ENCODE measurements around the gene RNF34. TPM values are rescaled to one million over a fixed set of nuclear protein-coding genes. Genes with fewer than 3 reads are reported as not detected.

RNF34 gene
- total RNA-seq, 1 experiment from 2014 or later, result 79.5 TPM

DNA sequence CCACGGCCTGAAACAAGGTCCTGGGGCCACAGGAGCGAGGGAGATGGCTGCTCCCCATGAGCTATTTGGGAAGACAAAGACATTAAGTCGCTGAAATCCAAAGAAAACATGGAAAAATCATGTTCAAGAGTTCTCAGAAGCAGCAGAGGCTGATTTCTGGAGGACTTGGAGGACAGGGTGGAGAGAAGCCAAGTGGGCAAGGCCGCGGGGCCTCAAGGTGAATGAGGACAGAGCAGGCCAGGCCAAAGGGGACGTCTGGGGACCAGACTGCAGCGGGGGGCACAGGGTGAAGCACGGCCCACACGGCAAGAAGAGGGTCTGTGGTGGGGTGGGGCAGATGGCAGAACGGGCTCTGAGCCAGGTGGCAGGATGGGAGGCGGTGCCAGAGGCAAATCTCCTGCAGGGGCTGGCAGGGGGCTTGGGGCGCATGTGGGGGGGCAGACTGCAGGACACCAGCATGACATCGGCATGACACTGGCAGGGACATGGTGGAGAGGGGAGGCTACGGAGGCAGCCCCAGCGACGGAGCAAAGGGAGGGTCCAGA is 48.9 kb downstream of the RNF34 start:
- Mint-ChIP-seq H3K36me3 (ENCODE audit: insufficient read depth, unreplicated experiment) (peaks cover 9% of the 10 kb centered on the region), H3K27ac (ENCODE audit: unreplicated experiment) (no peak overlapping the region), H3K4me1 (ENCODE audit: low read depth, unreplicated experiment) (no peaks in the 10 kb centered on the region), H3K4me3 (ENCODE audit: low read depth, unreplicated experiment) (no peak overlapping the region), H3K27me3 (ENCODE audit: unreplicated experiment) (no peaks in the 10 kb centered on the region), H3K9me3 (ENCODE audit: low read depth, unreplicated experiment) (no peaks in the 10 kb centered on the region)
- DNase-seq, result no peak
- intact Hi-C loops (cut with micrococcal nuclease; ENCODE audit: unreplicated experiment), result no loop called here
- CTCF ChIA-PET, result no interaction called here
- BruUV-seq (replicated peaks), result no TSS peak
- TF ChIP-seq, protein P1, sequence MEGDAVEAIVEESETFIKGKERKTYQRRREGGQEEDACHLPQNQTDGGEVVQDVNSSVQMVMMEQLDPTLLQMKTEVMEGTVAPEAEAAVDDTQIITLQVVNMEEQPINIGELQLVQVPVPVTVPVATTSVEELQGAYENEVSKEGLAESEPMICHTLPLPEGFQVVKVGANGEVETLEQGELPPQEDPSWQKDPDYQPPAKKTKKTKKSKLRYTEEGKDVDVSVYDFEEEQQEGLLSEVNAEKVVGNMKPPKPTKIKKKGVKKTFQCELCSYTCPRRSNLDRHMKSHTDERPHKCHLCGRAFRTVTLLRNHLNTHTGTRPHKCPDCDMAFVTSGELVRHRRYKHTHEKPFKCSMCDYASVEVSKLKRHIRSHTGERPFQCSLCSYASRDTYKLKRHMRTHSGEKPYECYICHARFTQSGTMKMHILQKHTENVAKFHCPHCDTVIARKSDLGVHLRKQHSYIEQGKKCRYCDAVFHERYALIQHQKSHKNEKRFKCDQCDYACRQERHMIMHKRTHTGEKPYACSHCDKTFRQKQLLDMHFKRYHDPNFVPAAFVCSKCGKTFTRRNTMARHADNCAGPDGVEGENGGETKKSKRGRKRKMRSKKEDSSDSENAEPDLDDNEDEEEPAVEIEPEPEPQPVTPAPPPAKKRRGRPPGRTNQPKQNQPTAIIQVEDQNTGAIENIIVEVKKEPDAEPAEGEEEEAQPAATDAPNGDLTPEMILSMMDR (IDR thresholded peaks at IDR 0.05; ENCODE audit: unreplicated experiment), result no peak

DNA sequence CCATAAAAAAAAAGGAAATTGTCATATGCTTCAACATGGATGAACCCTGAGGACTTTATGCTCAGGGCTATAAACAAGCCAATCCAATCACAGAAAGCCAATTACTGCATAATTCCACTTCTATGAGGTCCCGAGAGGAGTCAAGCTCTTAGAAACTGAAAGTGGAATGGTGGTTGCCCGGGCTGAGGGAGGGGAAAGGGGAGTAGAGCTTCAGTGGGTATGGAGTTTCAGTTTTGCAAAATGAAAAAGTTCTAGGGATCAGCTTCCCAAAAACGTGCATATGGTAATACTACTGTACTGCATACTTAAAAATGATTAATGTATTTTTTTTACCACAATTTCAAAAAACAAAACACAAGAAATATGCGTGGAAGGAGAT is 52.0 kb downstream of the RNF34 start:
- Mint-ChIP-seq H3K27me3 (ENCODE audit: unreplicated experiment) (no peaks in the 10 kb centered on the region), H3K27ac (ENCODE audit: unreplicated experiment) (no peak overlapping the region), H3K4me3 (ENCODE audit: low read depth, unreplicated experiment) (no peak overlapping the region), H3K9me3 (ENCODE audit: low read depth, unreplicated experiment) (no peaks in the 10 kb centered on the region), H3K36me3 (ENCODE audit: insufficient read depth, unreplicated experiment) (no peaks in the 10 kb centered on the region), H3K4me1 (ENCODE audit: low read depth, unreplicated experiment) (no peaks in the 10 kb centered on the region)
- DNase-seq, result no peak
- TF ChIP-seq, protein P1 (IDR thresholded peaks at IDR 0.05; ENCODE audit: unreplicated experiment), result no peak
- BruUV-seq (replicated peaks), result no TSS peak
- intact Hi-C loops (cut with micrococcal nuclease; ENCODE audit: unreplicated experiment), result no loop called here
- CTCF ChIA-PET, result no interaction called here

DNA sequence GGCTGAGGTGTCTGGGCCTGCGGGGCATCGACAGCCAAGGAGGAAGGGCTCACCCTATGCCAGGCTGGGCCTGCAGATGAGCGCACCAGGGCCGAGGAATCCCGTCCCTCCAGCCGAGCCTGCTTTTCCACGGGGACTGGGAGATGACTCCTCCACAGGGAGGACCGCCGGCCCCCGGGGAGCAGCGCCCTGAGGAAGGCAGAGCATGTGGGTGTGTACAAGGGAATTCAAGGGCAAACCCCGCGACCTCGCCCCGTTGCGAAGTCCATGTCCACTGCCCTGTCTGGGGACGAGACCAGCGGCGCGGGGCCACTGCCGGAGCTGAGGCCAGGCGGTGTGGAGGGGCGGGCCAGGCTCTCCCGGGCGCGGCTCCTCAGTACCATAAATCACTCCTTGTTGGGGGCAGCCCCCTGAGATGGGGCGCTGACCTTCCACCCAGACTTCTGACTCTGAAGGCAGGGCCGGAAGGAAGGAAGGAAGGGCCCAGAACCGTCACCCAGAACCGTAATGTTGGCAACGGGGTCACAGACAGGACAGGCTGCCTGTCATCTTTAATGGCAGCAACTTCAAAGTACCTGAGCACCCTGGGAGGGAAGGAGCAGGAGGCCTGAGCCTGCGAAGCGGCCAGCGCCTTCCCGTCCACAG is 52.5 kb downstream of the RNF34 start:
- H3K27ac Mint-ChIP-seq (ENCODE audit: unreplicated experiment), result no peak overlapping the region
- CTCF ChIA-PET, result interaction anchor here (0.6 kb wide), 1 partner anchor 387 kb away, joined by 3 read pairs; no protein-coding TSS in a partner anchor
- DNase-seq, result no peak
- intact Hi-C loops (cut with micrococcal nuclease; ENCODE audit: unreplicated experiment), result no loop called here
- no TSS peak for BruUV-seq (replicated peaks)
- H3K27me3 Mint-ChIP-seq (ENCODE audit: unreplicated experiment), result no peaks in the 10 kb centered on the region
- no peaks in the 10 kb centered on the region for H3K36me3 Mint-ChIP-seq (ENCODE audit: insufficient read depth, unreplicated experiment)
- no peaks in the 10 kb centered on the region for H3K4me1 Mint-ChIP-seq (ENCODE audit: low read depth, unreplicated experiment)
- H3K9me3 Mint-ChIP-seq (ENCODE audit: low read depth, unreplicated experiment), result no peaks in the 10 kb centered on the region
- TF ChIP-seq, protein P1 (IDR thresholded peaks at IDR 0.05; ENCODE audit: unreplicated experiment), result no peak
- H3K4me3 Mint-ChIP-seq (ENCODE audit: low read depth, unreplicated experiment), result no peak overlapping the region

DNA sequence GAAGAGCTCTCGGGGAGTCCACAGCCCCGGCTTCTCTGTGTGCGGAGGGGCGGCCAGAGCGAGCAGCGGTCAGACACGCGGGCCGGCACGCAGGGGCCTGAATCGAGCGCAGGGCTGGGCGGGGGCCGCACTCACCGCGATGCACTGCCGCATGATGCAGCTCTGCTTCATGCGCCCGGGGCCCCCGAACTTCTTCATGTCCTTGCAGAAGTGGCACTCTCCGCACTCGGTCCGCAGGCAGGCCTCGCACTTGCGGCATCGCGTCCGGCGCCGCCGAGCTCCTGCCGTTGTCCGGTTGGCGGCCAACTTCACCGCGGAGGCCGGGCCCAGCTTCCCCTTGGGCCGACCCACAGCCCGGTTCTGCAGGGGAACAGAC is 53.1 kb downstream of the RNF34 start:
- TF ChIP-seq, protein P1 (IDR thresholded peaks at IDR 0.05; ENCODE audit: unreplicated experiment), result no peak
- Mint-ChIP-seq H3K9me3 (ENCODE audit: low read depth, unreplicated experiment) (no peaks in the 10 kb centered on the region), H3K4me3 (ENCODE audit: low read depth, unreplicated experiment) (no peak overlapping the region), H3K4me1 (ENCODE audit: low read depth, unreplicated experiment) (no peaks in the 10 kb centered on the region), H3K27me3 (ENCODE audit: unreplicated experiment) (no peaks in the 10 kb centered on the region), H3K36me3 (ENCODE audit: insufficient read depth, unreplicated experiment) (no peaks in the 10 kb centered on the region), H3K27ac (ENCODE audit: unreplicated experiment) (no peak overlapping the region)
- DNase-seq, result no peak
- CTCF ChIA-PET, result interaction anchor here (0.6 kb wide), 1 partner anchor 387 kb away, joined by 3 read pairs; no protein-coding TSS in a partner anchor
- no TSS peak for BruUV-seq (replicated peaks)
- intact Hi-C loops (cut with micrococcal nuclease; ENCODE audit: unreplicated experiment), result no loop called here

All from Calu3 (cell line).